H9 (cell line): ENCODE measurements around the gene CEP112. TPM values are rescaled to one million over a fixed set of nuclear protein-coding genes. Genes with fewer than 3 reads are reported as not detected.

ENCODE experiments used
- DNase-seq: peaks from one replicate; pipeline ENCODE4 v3.0.0-alpha.2; 2017
- H2AFZ ChIP-seq: one replicate; pipeline ENCODE4 v1.6.1; 2013; ENCODE audit warnings: mild to moderate bottlenecking, low read length, control low read depth, moderate library complexity
- H2AK5ac ChIP-seq: 2 replicates; pipeline ENCODE4 v1.6.1; 2013; ENCODE audit warnings: low read length, control low read depth, mixed read lengths; ENCODE audit not compliant: insufficient read length
- H2BK120ac ChIP-seq: one replicate; pipeline ENCODE4 v1.6.1; 2013; ENCODE audit warnings: low read depth, mild to moderate bottlenecking, low read length, control low read depth, inconsistent platforms; ENCODE audit not compliant: poor library complexity, severe bottlenecking
- H2BK12ac ChIP-seq: 2 replicates; pipeline ENCODE4 v1.6.1; 2013; ENCODE audit warnings: low read length, control low read depth, mixed read lengths, low read depth; ENCODE audit not compliant: insufficient read length
- H2BK15ac ChIP-seq: 2 replicates; pipeline ENCODE4 v1.6.1; 2013; ENCODE audit warnings: low read depth, low read length, control low read depth
- H2BK20ac ChIP-seq: one replicate; pipeline ENCODE4 v1.6.1; 2013; ENCODE audit warnings: low read depth, mild to moderate bottlenecking, low read length, control low read depth, inconsistent platforms; ENCODE audit not compliant: poor library complexity, severe bottlenecking
- H2BK5ac ChIP-seq: 2 replicates; pipeline ENCODE4 v1.6.1; 2013; ENCODE audit warnings: low read length, control low read depth, mixed read lengths; ENCODE audit not compliant: insufficient read length
- H3K14ac ChIP-seq: 2 replicates; pipeline ENCODE4 v1.6.1; 2013; ENCODE audit warnings: low read length, control low read depth; ENCODE audit not compliant: insufficient read depth
- H3K18ac ChIP-seq: 2 replicates; pipeline ENCODE4 v1.6.1; 2013; ENCODE audit warnings: low read depth, mild to moderate bottlenecking, mixed read lengths, low read length, control low read depth; ENCODE audit not compliant: insufficient read length
- H3K23ac ChIP-seq: 2 replicates; pipeline ENCODE4 v1.6.1; 2013; ENCODE audit warnings: low read length, control low read depth, mixed read lengths, low read depth; ENCODE audit not compliant: insufficient read length
- H3K23me2 ChIP-seq: 2 replicates; pipeline ENCODE4 v1.6.1; 2013; ENCODE audit warnings: low read depth, mild to moderate bottlenecking, mixed read lengths, low read length, control low read depth; ENCODE audit not compliant: insufficient read length, poor library complexity, severe bottlenecking
- H3K27ac ChIP-seq: 2 replicates; pipeline ENCODE4 v1.5.1; 2013; ENCODE audit warnings: low read length, control low read depth, mixed read lengths, low read depth; ENCODE audit not compliant: insufficient read length
- H3K27me3 ChIP-seq: 2 replicates; pipeline ENCODE4 v1.6.1; 2013; ENCODE audit warnings: low read length, control low read depth, inconsistent platforms; ENCODE audit not compliant: insufficient read depth
- H3K4ac ChIP-seq: 2 replicates; pipeline ENCODE4 v1.6.1; 2013; ENCODE audit warnings: low read depth, mild to moderate bottlenecking, control low read depth, inconsistent platforms, low read length, moderate library complexity
- H3K4me1 ChIP-seq: 2 replicates; pipeline ENCODE4 v1.6.1; 2013; ENCODE audit warnings: low read length, control low read depth, inconsistent platforms; ENCODE audit not compliant: insufficient read depth
- H3K4me2 ChIP-seq: 2 replicates; pipeline ENCODE4 v1.6.1; 2013; ENCODE audit warnings: low read length, control low read depth, mixed read lengths; ENCODE audit not compliant: insufficient read length, insufficient read depth
- H3K56ac ChIP-seq: 2 replicates; pipeline ENCODE4 v1.6.1; 2013; ENCODE audit warnings: low read depth, mild to moderate bottlenecking, mixed read lengths, low read length, control low read depth; ENCODE audit not compliant: insufficient read length
- H3K79me1 ChIP-seq: 2 replicates; pipeline ENCODE4 v1.6.1; 2013; ENCODE audit warnings: low read depth, mild to moderate bottlenecking, moderate library complexity, low read length, control low read depth, inconsistent platforms; ENCODE audit not compliant: insufficient read depth, poor library complexity, severe bottlenecking
- H3K79me2 ChIP-seq: 2 replicates; pipeline ENCODE4 v1.6.1; 2013; ENCODE audit warnings: low read length, control low read depth, inconsistent platforms; ENCODE audit not compliant: insufficient read depth
- H3K9ac ChIP-seq: 2 replicates; pipeline ENCODE4 v1.6.1; 2013; ENCODE audit warnings: low read length, control low read depth, mixed read lengths; ENCODE audit not compliant: insufficient read length; ENCODE audit errors: extremely low read depth
- H3K9me3 ChIP-seq: one replicate; pipeline ENCODE4 v1.6.1; 2013; ENCODE audit warnings: low read depth, low read length, inconsistent platforms; ENCODE audit not compliant: control insufficient read depth
- H3T11ph ChIP-seq: one replicate; pipeline ENCODE4 v1.6.1; 2013; ENCODE audit warnings: mild to moderate bottlenecking, low read length, control low read depth, inconsistent platforms
- H4K20me1 ChIP-seq: one replicate; pipeline ENCODE4 v1.6.1; 2013; ENCODE audit not compliant: control insufficient read depth, insufficient read length, insufficient read depth
- H4K5ac ChIP-seq: 2 replicates; pipeline ENCODE4 v1.6.1; 2013; ENCODE audit warnings: low read depth, mild to moderate bottlenecking, mixed read lengths, low read length, control low read depth; ENCODE audit not compliant: insufficient read length
- H4K8ac ChIP-seq: replicated peaks from 2 replicates; pipeline ENCODE4 v1.6.1; 2013; ENCODE audit warnings: low read length, control low read depth, mixed read lengths, low read depth; ENCODE audit not compliant: insufficient read length
- H4K91ac ChIP-seq: 2 replicates; pipeline ENCODE4 v1.6.1; 2013; ENCODE audit warnings: low read depth, mild to moderate bottlenecking, moderate library complexity, mixed read lengths, low read length, control low read depth; ENCODE audit not compliant: insufficient read length
- H3K27ac Mint-ChIP-seq, 3 experiments: 2 replicates in 2 of 3; 3 replicates in 1 of 3; pipeline ENCODE4 v1.8.0; 2020 to 2021; ENCODE audit warnings: mixed read lengths in 3 of 3, mild to moderate bottlenecking in 1 of 3, moderate library complexity in 1 of 3
- H3K27me3 Mint-ChIP-seq: 2 replicates; pipeline ENCODE4 v1.8.0; 2021; ENCODE audit warnings: low read depth, mild to moderate bottlenecking, moderate library complexity, mixed read lengths
- H3K36me3 Mint-ChIP-seq, 3 experiments: 2 replicates in 2 of 3; 3 replicates in 1 of 3; pipeline ENCODE4 v1.8.0; 2020 to 2021; ENCODE audit warnings: low read depth in 3 of 3, mixed read lengths in 3 of 3; ENCODE audit not compliant: insufficient read depth in 1 of 3
- H3K4me1 Mint-ChIP-seq, 2 experiments: 2 replicates each; pipeline ENCODE4 v1.8.0; 2020; ENCODE audit warnings: mixed read lengths in 2 of 2
- H3K4me3 Mint-ChIP-seq, 2 experiments: 2 replicates in 1 of 2; 3 replicates in 1 of 2; pipeline ENCODE4 v1.8.0; 2020 to 2021; ENCODE audit warnings: mild to moderate bottlenecking in 2 of 2, mixed read lengths in 2 of 2, moderate library complexity in 1 of 2
- H3K9me3 Mint-ChIP-seq, 2 experiments: 2 replicates in 1 of 2; 3 replicates in 1 of 2; pipeline ENCODE4 v1.8.0; 2020; ENCODE audit warnings: mild to moderate bottlenecking in 2 of 2, mixed read lengths in 2 of 2, moderate library complexity in 1 of 2
- CTCF ChIP-seq: fragments of 200-600 bp; sonication (generic); conservative IDR thresholded peaks from 3 replicates; pipeline ENCODE4 v1.8.0; 2021; ENCODE audit warnings: antibody characterized with exemption, mild to moderate bottlenecking
- WGBS: extraction: QIAGEN DNeasy Blood & Tissue Kit; methylation state at CpG from one replicate; pipeline ENCODE4 v1.1.7; 2013; ENCODE audit warnings: missing lambda C conversion rate, low lambda C conversion rate, mixed read lengths; ENCODE audit not compliant: insufficient read length; ENCODE audit errors: extremely low coverage; 5-methylcytosine and 5-hydroxymethylcytosine counted together
- total RNA-seq: library from RNA; stranded (reverse); gene quantifications from 2 replicates; pipeline ENCODE4 v1.2.1, GENCODE V29; 2021

Gene CEP112
- total RNA-seq, 1 experiment from 2014 or later, result 5.4 TPM

GRCh38 chr17:65799454-65799853, 392.5 kb downstream of the CEP112 start:
- Histone ChIP-seq H3K9me3 (no peaks in the 10 kb centered on the region), H4K8ac (no peak overlapping the region), H2BK20ac (no peak overlapping the region), H3K27me3 (no peaks in the 10 kb centered on the region), H2BK12ac (no peak overlapping the region), H4K5ac (no peak overlapping the region), H3K4me2 (no peak overlapping the region), H4K91ac (no peak overlapping the region), H3K4me1 (no peaks in the 10 kb centered on the region), H3T11ph (no peak overlapping the region), H2BK120ac (no peak overlapping the region), H3K4ac (no peak overlapping the region), H2AFZ (no peak overlapping the region), H2AK5ac (no peak overlapping the region), H3K9ac (no peak overlapping the region), H2BK15ac (no peak overlapping the region), H3K79me1 (no peaks in the 10 kb centered on the region), H3K79me2 (no peaks in the 10 kb centered on the region), H3K27ac (no peak overlapping the region), H3K56ac (no peak overlapping the region), H3K18ac (no peak overlapping the region), H3K14ac (no peak overlapping the region), H4K20me1 (no peaks in the 10 kb centered on the region), H3K23ac (no peak overlapping the region), H3K23me2 (no peaks in the 10 kb centered on the region), H2BK5ac (no peak overlapping the region)
- TF ChIP-seq CTCF, result no peak
- no peak for DNase-seq
- Mint-ChIP-seq H3K9me3 (peaks cover 18 to 28% of the 10 kb centered on the region in 2 experiments), H3K27ac (no peak overlapping the region), H3K4me1 (peaks cover 0 to 2% of the 10 kb centered on the region in 2 experiments; a peak in 2 of 4 replicates), H3K27me3 (no peaks in the 10 kb centered on the region), H3K4me3 (no peak overlapping the region), H3K36me3 (peaks cover 7 to 20% (median 7%) of the 10 kb centered on the region in 3 experiments)
- WGBS, result no CpG with 5 or more reads among the region's 1 CpG
